GF-D8 (cell line): ENCODE results near the gene MFAP2.

ENCODE experiments used
- DNase-seq: peaks from one replicate; lab custom pipeline; 2025; lab: John Stamatoyannopoulos, UW

Gene MFAP2

GRCh38 chr1:16980473-16981268, at the start of gene MFAP2:
Gene MFAP2, minus strand, starts transcription at chr1:16980620. Its CDS starts 2,347 bp downstream, at chr1:16978273.
- DNase-seq: no peak

- DNase-seq: no peak
Measured at GRCh38 chr1:17030206-17030605, 49.8 kb upstream of the MFAP2 start.

GRCh38 chr1:17028662-17029188, 48.3 kb upstream of the MFAP2 start:
- DNase-seq: no peak

- no peak for DNase-seq
Measured at GRCh38 chr1:17027900-17028299, 47.5 kb upstream of the MFAP2 start.

GRCh38 chr1:17027403-17027802, 47.0 kb upstream of the MFAP2 start:
- DNase-seq: no peak

- DNase-seq: no peak
Measured at GRCh38 chr1:17024721-17025120, 44.3 kb upstream of the MFAP2 start.

- no peak for DNase-seq
Measured at GRCh38 chr1:17023573-17023972, 43.2 kb upstream of the MFAP2 start.

- DNase-seq: peak; percentile 3
Measured at GRCh38 chr1:17023102-17023501, 42.7 kb upstream of the MFAP2 start.

GRCh38 chr1:17021896-17022295, 41.5 kb upstream of the MFAP2 start:
- no peak for DNase-seq

- DNase-seq: no peak
Measured at GRCh38 chr1:17020502-17020901, 40.1 kb upstream of the MFAP2 start.

- no peak for DNase-seq
Measured at GRCh38 chr1:17018849-17019248, 38.4 kb upstream of the MFAP2 start.

GRCh38 chr1:17017435-17017834, 37.0 kb upstream of the MFAP2 start:
- DNase-seq: no peak

- no peak for DNase-seq
Measured at GRCh38 chr1:17016317-17016661, 35.9 kb upstream of the MFAP2 start.

- no peak for DNase-seq
Measured at GRCh38 chr1:17014671-17015567, 34.5 kb upstream of the MFAP2 start.

- DNase-seq: peak; percentile 95
Measured at GRCh38 chr1:17013491-17014320, 33.3 kb upstream of the MFAP2 start.

- DNase-seq: no peak
Measured at GRCh38 chr1:17012775-17013490, 32.5 kb upstream of the MFAP2 start.

GRCh38 chr1:17011439-17012307, 31.3 kb upstream of the MFAP2 start, which contains the start of gene ATP13A2:
Gene ATP13A2, minus strand, starts transcription at chr1:17011928. Its CDS starts 190 bp downstream, at chr1:17011738.
- DNase-seq: peak; percentile 28

- no peak for DNase-seq
Measured at GRCh38 chr1:17011092-17011438, 30.6 kb upstream of the MFAP2 start.

GRCh38 chr1:17009706-17010105, 29.3 kb upstream of the MFAP2 start:
- peak; percentile 87 for DNase-seq

GRCh38 chr1:17008208-17008855, 27.9 kb upstream of the MFAP2 start:
- no peak for DNase-seq
